Endothelial cell of umbilical vein (primary cell): Measurements from ENCODE around the gene WNK4. TPM values are rescaled to one million over a fixed set of nuclear protein-coding genes. Genes with fewer than 3 reads are reported as not detected.

Experiments used
- BruUV-seq: library from RNA; stranded (reverse); fragments of 400-500 nt; replicated peaks from 2 replicates; lab custom pipeline; 2021; lab: Mats Ljungman, UMichigan
- CTCF ChIA-PET: fragments of 300-600, 350-600 bp; sonication (Branson Sonifier 250); formaldehyde crosslinking; loops from one replicate; lab custom pipeline; 2021; ENCODE audit warnings: antibody characterized with exemption, inconsistent platforms; lab: Charles Lee
- POLR2A ChIA-PET: fragments of 300-600, 350-600 bp; sonication (Branson Sonifier 250); formaldehyde crosslinking; loops from one replicate; lab custom pipeline; 2021; ENCODE audit warnings: antibody characterized with exemption, inconsistent platforms; lab: Charles Lee
- DNase-seq: peaks from one replicate; pipeline ENCODE4 v3.0.0-alpha.2; 2011; ENCODE audit warnings: low read depth, low spot score
- FAIRE-seq: peaks from 2 replicates; lab custom pipeline; 2011; peaks lifted over from hg19 to GRCh38; lab: Jason Lieb, UNC
- H2AFZ ChIP-seq: 2 replicates; pipeline ENCODE4 v1.6.0; 2012; ENCODE audit warnings: low read depth, low read length, control low read depth, inconsistent platforms
- H3K27ac ChIP-seq: 2 replicates; pipeline ENCODE4 v1.5.1; 2011; ENCODE audit warnings: low read depth, mild to moderate bottlenecking, control low read depth, low read length, moderate library complexity; ENCODE audit not compliant: insufficient read depth
- H3K27me3 ChIP-seq, 2 experiments: 2 replicates each; pipeline versions ENCODE4 v1.6.0 to v1.6.1; 2011; ENCODE audit warnings: low read length in 2 of 2, mixed read lengths in 1 of 2; ENCODE audit not compliant: control insufficient read depth in 2 of 2, insufficient read depth in 2 of 2
- H3K36me3 ChIP-seq, 2 experiments: 2 replicates in 1 of 2; 3 replicates in 1 of 2; pipeline ENCODE4 v1.5.1; 2011; ENCODE audit warnings: low read length in 2 of 2, mild to moderate bottlenecking in 1 of 2, moderate library complexity in 1 of 2; ENCODE audit not compliant: control insufficient read depth in 2 of 2, insufficient read depth in 2 of 2; ENCODE audit errors: extremely low read depth in 1 of 2
- H3K4me1 ChIP-seq: 3 replicates; pipeline ENCODE4 v1.5.1; 2011; ENCODE audit warnings: mild to moderate bottlenecking, low read length; ENCODE audit not compliant: control insufficient read depth, insufficient read depth; ENCODE audit errors: extremely low read depth
- H3K4me2 ChIP-seq: 2 replicates; pipeline ENCODE4 v1.6.1; 2011; ENCODE audit warnings: low read length, control low read depth, mixed read lengths; ENCODE audit not compliant: insufficient read depth
- H3K4me3 ChIP-seq, 3 experiments: fragments of 200-600 bp in 1 of 3; sonication (generic), shearing (Covaris generic) in 1 of 3; replicated peaks in 1 of 3; 2 replicates each; pipeline ENCODE4 v1.5.1; 2011 to 2016; ENCODE audit warnings: control low read depth in 3 of 3, low read length in 3 of 3, mild to moderate bottlenecking in 2 of 3, inconsistent platforms in 1 of 3, low read depth in 1 of 3, moderate library complexity in 1 of 3; ENCODE audit not compliant: insufficient read depth in 1 of 3
- H3K79me2 ChIP-seq: 2 replicates; pipeline ENCODE4 v1.6.0; 2012; ENCODE audit warnings: low read length, inconsistent platforms; ENCODE audit not compliant: control insufficient read depth, insufficient read depth
- H3K9ac ChIP-seq: replicated peaks from 2 replicates; pipeline ENCODE3; 2011; ENCODE audit warnings: low read length, control low read depth; ENCODE audit not compliant: insufficient read depth; ENCODE audit errors: extremely low read depth
- H3K9me1 ChIP-seq: replicated peaks from 3 replicates; pipeline ENCODE4 v1.6.0; 2011; ENCODE audit warnings: mild to moderate bottlenecking, low read length; ENCODE audit not compliant: control insufficient read depth, insufficient read depth; ENCODE audit errors: extremely low read depth
- H3K9me3 ChIP-seq: replicated peaks from 2 replicates; pipeline ENCODE4 v1.5.1; 2012; ENCODE audit warnings: low read length, inconsistent platforms; ENCODE audit not compliant: control insufficient read depth, insufficient read depth
- H4K20me1 ChIP-seq: replicated peaks from 2 replicates; pipeline ENCODE3; 2011; ENCODE audit warnings: mild to moderate bottlenecking, low read length; ENCODE audit not compliant: control insufficient read depth, insufficient read depth; ENCODE audit errors: extremely low read depth
- EZH2 ChIP-seq: IDR thresholded peaks from 2 replicates; pipeline ENCODE4 v1.6.1; 2012; ENCODE audit warnings: borderline replicate concordance, low read depth, mild to moderate bottlenecking, moderate library complexity, low read length, inconsistent platforms; ENCODE audit not compliant: severe bottlenecking
- FOS ChIP-seq: IDR thresholded peaks from 2 replicates; pipeline ENCODE4 v1.6.1; 2011; ENCODE audit warnings: mild to moderate bottlenecking, low read length, moderate library complexity, borderline replicate concordance; ENCODE audit not compliant: insufficient read depth
- GATA2 ChIP-seq: IDR thresholded peaks from 2 replicates; pipeline ENCODE4 v1.7.0; 2011; ENCODE audit warnings: low read depth, mild to moderate bottlenecking, moderate library complexity, mixed read lengths, low read length; ENCODE audit not compliant: insufficient read length, insufficient read depth
- JUN ChIP-seq: IDR thresholded peaks from 2 replicates; pipeline ENCODE4 v1.6.1; 2011; ENCODE audit warnings: borderline replicate concordance, low read depth; ENCODE audit not compliant: insufficient read length, insufficient read depth
- MYC ChIP-seq: IDR thresholded peaks from one replicate; pipeline ENCODE4 v1.6.1; 2011; ENCODE audit warnings: mild to moderate bottlenecking, low read depth, low read length
- POLR2A ChIP-seq: IDR thresholded peaks from 2 replicates; pipeline ENCODE4 v1.6.1; 2012; ENCODE audit warnings: low read depth, mild to moderate bottlenecking, control low read depth, low read length
- POLR2AphosphoS5 ChIP-seq: IDR thresholded peaks from 2 replicates; pipeline ENCODE4 v1.6.1; 2012; ENCODE audit warnings: low read depth, mild to moderate bottlenecking, control low read depth, low read length, moderate library complexity; ENCODE audit not compliant: insufficient read depth
- dilution Hi-C: fragments of 300-500 bp; cut with MboI; formaldehyde crosslinking; loops from one replicate; pipeline ENCODE4 v1.15.0; 2019; ENCODE audit warnings: low sequenced_read_pairs; ENCODE audit not compliant: extremely low pct_ligation_motif_present
- intact Hi-C: fragments of 100-400 bp; cut with micrococcal nuclease; formaldehyde crosslinking; loops from one replicate; pipeline ENCODE4 v1.10.0; 2022
- polyA plus RNA-seq, 4 experiments: library from polyadenylated mRNA; depleted of rRNA in 3 of 4; stranded (reverse) in 3 of 4; unstranded in 1 of 4; fragments of >200 nt; gene quantifications; 2 replicates each; pipeline versions ENCODE4 v1.2.1 to v1.2.3, GENCODE V29; 2011 to 2012; ENCODE audit warnings: missing spikeins in 1 of 4
- total RNA-seq: library from RNA; stranded (reverse); gene quantifications from 2 replicates; pipeline ENCODE4 v1.2.3, GENCODE V29; 2021
- TF ChIP-seq, protein P1 (sequence below), 2 donors: IDR thresholded peaks; 1 replicate in 1 of 2; 2 replicates in 1 of 2; pipeline ENCODE4 v1.5.1; 2011; ENCODE audit warnings: low read length in 2 of 2, mild to moderate bottlenecking in 2 of 2, moderate library complexity in 2 of 2, control low read depth in 1 of 2, inconsistent platforms in 1 of 2, low read depth in 1 of 2; ENCODE audit not compliant: insufficient read depth in 1 of 2; ENCODE audit errors: extremely low read depth in 1 of 2
- TF ChIP-seq, protein P2 (sequence below): IDR thresholded peaks from 2 replicates; pipeline ENCODE4 v1.6.1; 2011; ENCODE audit not compliant: insufficient read depth, insufficient read length

WNK4 gene
- total and polyA plus RNA-seq, 2 donors (not counting 3 experiments of a cell fraction or from before 2014, with no cell fraction given) = 0.84 to 1.9 TPM

DNA sequence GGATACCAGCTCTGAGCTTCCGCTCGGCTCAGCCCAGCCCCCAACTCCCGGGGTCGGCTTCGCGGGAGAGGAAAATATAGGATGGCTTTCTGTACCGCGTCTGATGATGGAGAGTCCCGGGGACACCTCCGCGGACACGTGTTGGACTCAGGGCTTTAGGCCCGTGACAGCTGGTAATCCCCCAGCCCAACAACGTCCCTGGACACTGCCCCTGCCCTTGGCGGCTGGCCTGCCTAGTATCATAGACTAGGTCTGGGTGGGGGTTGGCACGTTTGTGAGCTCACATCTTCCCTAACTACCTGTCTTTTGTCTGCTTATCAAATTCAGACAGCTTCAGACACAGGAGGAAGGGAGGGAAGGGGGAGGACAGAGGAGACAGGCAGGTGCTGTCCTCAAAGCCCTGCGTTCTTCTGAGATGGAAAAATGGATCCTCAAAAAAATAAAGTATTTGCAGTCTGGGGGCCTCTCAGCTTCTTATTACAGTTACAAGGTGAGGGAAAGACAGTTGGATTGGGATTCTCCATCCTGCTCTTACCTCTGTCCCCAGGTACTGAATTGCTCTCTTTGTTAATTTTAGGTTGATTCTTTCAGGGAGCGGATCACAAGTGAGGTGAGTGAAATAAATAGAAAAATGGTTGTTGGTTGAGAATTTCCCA lies 53.5 kb downstream of the WNK4 start:
- peak overlapping the region; percentile 71 for H3K27ac ChIP-seq
- ChIA-PET POLR2A (no interaction called here), CTCF (interaction anchor here (0.5 to 3.0 kb wide), 6 partner anchors 9 to 164 kb away, joined by 3 to 18 read pairs (median 4); partner anchors contain the start of genes BECN1 and RPL27)
- FAIRE-seq = no peak
- H3K4me2 ChIP-seq = peak overlapping the region; percentile 73
- no peaks in the 10 kb centered on the region for H3K9me1 ChIP-seq
- peak overlapping the region; percentile 86 for H3K9ac ChIP-seq
- peak overlapping the region; percentile 58 to 81 (median 80) for H3K4me3 ChIP-seq
- peak overlapping the region; percentile 68 for H2AFZ ChIP-seq
- H3K4me1 ChIP-seq = peaks cover 17% of the 10 kb centered on the region
- peaks cover 0 to 3% of the 10 kb centered on the region in 2 experiments for H3K27me3 ChIP-seq
- H4K20me1 ChIP-seq = no peaks in the 10 kb centered on the region
- peaks cover 26% of the 10 kb centered on the region for H3K79me2 ChIP-seq
- no peaks in the 10 kb centered on the region for H3K9me3 ChIP-seq
- dilution Hi-C loops = no loop called here
- no peak for TF ChIP-seq JUN
- no peak for TF ChIP-seq EZH2
- no peak for TF ChIP-seq MYC
- TF ChIP-seq, protein P1, sequence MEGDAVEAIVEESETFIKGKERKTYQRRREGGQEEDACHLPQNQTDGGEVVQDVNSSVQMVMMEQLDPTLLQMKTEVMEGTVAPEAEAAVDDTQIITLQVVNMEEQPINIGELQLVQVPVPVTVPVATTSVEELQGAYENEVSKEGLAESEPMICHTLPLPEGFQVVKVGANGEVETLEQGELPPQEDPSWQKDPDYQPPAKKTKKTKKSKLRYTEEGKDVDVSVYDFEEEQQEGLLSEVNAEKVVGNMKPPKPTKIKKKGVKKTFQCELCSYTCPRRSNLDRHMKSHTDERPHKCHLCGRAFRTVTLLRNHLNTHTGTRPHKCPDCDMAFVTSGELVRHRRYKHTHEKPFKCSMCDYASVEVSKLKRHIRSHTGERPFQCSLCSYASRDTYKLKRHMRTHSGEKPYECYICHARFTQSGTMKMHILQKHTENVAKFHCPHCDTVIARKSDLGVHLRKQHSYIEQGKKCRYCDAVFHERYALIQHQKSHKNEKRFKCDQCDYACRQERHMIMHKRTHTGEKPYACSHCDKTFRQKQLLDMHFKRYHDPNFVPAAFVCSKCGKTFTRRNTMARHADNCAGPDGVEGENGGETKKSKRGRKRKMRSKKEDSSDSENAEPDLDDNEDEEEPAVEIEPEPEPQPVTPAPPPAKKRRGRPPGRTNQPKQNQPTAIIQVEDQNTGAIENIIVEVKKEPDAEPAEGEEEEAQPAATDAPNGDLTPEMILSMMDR (IDR thresholded peaks at IDR 0.05; ENCODE audit: extremely low read depth in 1 of 2, insufficient read depth in 1 of 2, low read depth in 1 of 2, low read length in 2 of 2) = no peak
- TF ChIP-seq, protein P2, sequence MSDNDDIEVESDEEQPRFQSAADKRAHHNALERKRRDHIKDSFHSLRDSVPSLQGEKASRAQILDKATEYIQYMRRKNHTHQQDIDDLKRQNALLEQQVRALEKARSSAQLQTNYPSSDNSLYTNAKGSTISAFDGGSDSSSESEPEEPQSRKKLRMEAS = no peak
- TF ChIP-seq GATA2 = no peak
- no peak for TF ChIP-seq POLR2A
- no peak for TF ChIP-seq POLR2AphosphoS5
- no peak for TF ChIP-seq FOS
- BruUV-seq = TSS peak; percentile 50
- intact Hi-C loops = loop anchor here (1.0 kb wide), 1 partner anchor 36 kb away; the partner anchor contains the start of genes CNTD1 and COA3
- peaks cover 13 to 15% of the 10 kb centered on the region in 2 experiments for H3K36me3 ChIP-seq
- DNase-seq = no peak
